CD14-positive monocyte (primary cell): Measurements from ENCODE around the gene PGLYRP2. TPM values are rescaled to one million over a fixed set of nuclear protein-coding genes. Genes with fewer than 3 reads are reported as not detected.

Experiments
- DNase-seq, 3 donors: peaks; one replicate each; pipeline ENCODE4 v3.0.0-alpha.2; 2011 to 2022
- H2AFZ ChIP-seq: 2 replicates; pipeline ENCODE4 v1.6.0; 2012; ENCODE audit warnings: mild to moderate bottlenecking, low read depth, low read length, inconsistent platforms; ENCODE audit not compliant: insufficient read depth, poor library complexity, severe bottlenecking
- H3K27ac ChIP-seq, 2 donors: 1 replicate in 1 of 2; 2 replicates in 1 of 2; pipeline ENCODE4 v1.5.1; 2012 to 2013; ENCODE audit warnings: low read length in 2 of 2, control low read depth in 1 of 2, inconsistent platforms in 1 of 2, low read depth in 1 of 2, mild to moderate bottlenecking in 1 of 2
- H3K27me3 ChIP-seq, 2 donors: one replicate each; pipeline versions ENCODE4 v1.6.0 to v1.6.1; 2011 to 2013; ENCODE audit warnings: low read length in 2 of 2; ENCODE audit not compliant: control insufficient read depth in 2 of 2, insufficient read depth in 2 of 2
- H3K36me3 ChIP-seq, 2 donors: replicated peaks in 1 of 2; 1 replicate in 1 of 2; 2 replicates in 1 of 2; pipeline versions ENCODE4 v1.5.1 to v1.6.1; 2012 to 2013; ENCODE audit warnings: low read length in 2 of 2, control low read depth in 1 of 2, inconsistent platforms in 1 of 2, mild to moderate bottlenecking in 1 of 2; ENCODE audit not compliant: insufficient read depth in 2 of 2, control insufficient read depth in 1 of 2
- H3K4me1 ChIP-seq, 2 donors: 1 replicate in 1 of 2; 2 replicates in 1 of 2; pipeline versions ENCODE4 v1.5.1 to v1.6.1; 2012 to 2013; ENCODE audit warnings: low read length in 2 of 2, control low read depth in 1 of 2, inconsistent platforms in 1 of 2, mild to moderate bottlenecking in 1 of 2, moderate library complexity in 1 of 2; ENCODE audit not compliant: insufficient read depth in 2 of 2, control insufficient read depth in 1 of 2
- H3K4me2 ChIP-seq: replicated peaks from 2 replicates; pipeline ENCODE3; 2012; ENCODE audit warnings: low read length, moderate library complexity, mild to moderate bottlenecking; ENCODE audit not compliant: poor library complexity, severe bottlenecking; ENCODE audit errors: extremely low read depth
- H3K4me3 ChIP-seq, 3 experiments: fragments of 200-600 bp in 1 of 3; sonication (generic) in 1 of 3; replicated peaks in 1 of 3; 1 replicate in 2 of 3; 2 replicates in 1 of 3; pipeline ENCODE4 v1.5.1; 2011 to 2013; ENCODE audit warnings: low read length in 3 of 3, mild to moderate bottlenecking in 3 of 3, control low read depth in 2 of 3, low read depth in 2 of 3, inconsistent platforms in 1 of 3, moderate library complexity in 1 of 3
- H3K79me2 ChIP-seq: 2 replicates; pipeline ENCODE4 v1.6.0; 2012; ENCODE audit warnings: mild to moderate bottlenecking, control low read depth, inconsistent platforms, low read length, moderate library complexity; ENCODE audit not compliant: insufficient read depth
- H3K9ac ChIP-seq: 2 replicates; pipeline ENCODE4 v1.6.0; 2017; ENCODE audit warnings: low read length, mild to moderate bottlenecking; ENCODE audit not compliant: insufficient read depth, poor library complexity, severe bottlenecking
- H3K9me3 ChIP-seq, 2 donors: replicated peaks in 1 of 2; 1 replicate in 1 of 2; 2 replicates in 1 of 2; pipeline versions ENCODE4 v1.5.1 to v1.6.1; 2012 to 2013; ENCODE audit warnings: low read length in 2 of 2, control low read depth in 1 of 2; ENCODE audit not compliant: control insufficient read depth in 1 of 2, insufficient read depth in 1 of 2
- H4K20me1 ChIP-seq: 2 replicates; pipeline ENCODE4 v1.6.0; 2012; ENCODE audit warnings: mild to moderate bottlenecking, low read length, control low read depth, moderate library complexity; ENCODE audit not compliant: insufficient read depth
- H3K27ac Mint-ChIP-seq, 7 donors: one replicate each; pipeline ENCODE4 v1.8.0; 2020; ENCODE audit warnings: mild to moderate bottlenecking in 7 of 7, mixed read lengths in 7 of 7, moderate library complexity in 6 of 7, inconsistent platforms in 2 of 7
- H3K27me3 Mint-ChIP-seq, 3 donors: one replicate each; pipeline ENCODE4 v1.8.0; 2021 to 2022; ENCODE audit warnings: low read depth in 3 of 3, mild to moderate bottlenecking in 3 of 3, mixed read lengths in 3 of 3, moderate library complexity in 3 of 3, inconsistent platforms in 1 of 3
- H3K36me3 Mint-ChIP-seq, 2 donors: one replicate each; pipeline ENCODE4 v1.8.0; 2020; ENCODE audit warnings: mixed read lengths in 2 of 2, inconsistent platforms in 1 of 2, mild to moderate bottlenecking in 1 of 2
- H3K4me1 Mint-ChIP-seq: one replicate; pipeline ENCODE4 v1.8.0; 2020; ENCODE audit warnings: mild to moderate bottlenecking, mixed read lengths
- H3K4me3 Mint-ChIP-seq, 2 donors: one replicate each; pipeline ENCODE4 v1.8.0; 2020; ENCODE audit warnings: mild to moderate bottlenecking in 2 of 2, mixed read lengths in 2 of 2, moderate library complexity in 1 of 2
- H3K9me3 Mint-ChIP-seq, 7 donors: one replicate each; pipeline ENCODE4 v1.8.0; 2020 to 2022; ENCODE audit warnings: mixed read lengths in 7 of 7, mild to moderate bottlenecking in 6 of 7, moderate library complexity in 6 of 7, inconsistent platforms in 2 of 7
- CTCF ChIP-seq: fragments of 200-600 bp; IDR thresholded peaks from one replicate; pipeline ENCODE4 v1.8.0; 2022; ENCODE audit warnings: antibody characterized with exemption, mild to moderate bottlenecking
- WGBS: methylation state at CpG from one replicate; pipeline ENCODE4 v1.1.5; 2013; ENCODE audit warnings: missing lambda C conversion rate; ENCODE audit not compliant: insufficient coverage; 5-methylcytosine and 5-hydroxymethylcytosine counted together
- intact Hi-C, 2 donors: fragments of 100-400 bp; cut with micrococcal nuclease; formaldehyde crosslinking; loops; one replicate each; pipeline versions ENCODE4 v1.15.0 to v1.15.1; 2023
- polyA plus RNA-seq, 3 donors: library from polyadenylated mRNA; depleted of rRNA in 1 of 3; unstranded in 2 of 3; stranded (reverse) in 1 of 3; fragments of 300-500 nt in 2 of 3; fragments of >200 nt in 1 of 3; fragmentation: Illumina TruSeq in 2 of 3; gene quantifications; 1 replicate in 2 of 3; 2 replicates in 1 of 3; pipeline ENCODE4 v1.2.3, GENCODE V29; 2012 to 2021

PGLYRP2 gene
- polyA plus RNA-seq, 3 donors, result 0.03 to 0.32 (median 0.15) TPM

- Histone ChIP-seq H3K27me3 (no peaks in the 10 kb centered on the region), H2AFZ (no peak overlapping the region), H3K9ac (no peak overlapping the region), H3K36me3 (peaks cover 69 to 85% of the 10 kb centered on the region in 2 donors), H3K27ac (no peak overlapping the region), H3K9me3 (no peaks in the 10 kb centered on the region), H3K4me3 (no peak overlapping the region), H3K4me2 (no peak overlapping the region), H4K20me1 (peaks cover 8% of the 10 kb centered on the region), H3K4me1 (no peaks in the 10 kb centered on the region), H3K79me2 (no peaks in the 10 kb centered on the region)
- Mint-ChIP-seq H3K27ac (no peak overlapping the region), H3K9me3 (peaks cover 0 to 9% (median 5%) of the 10 kb centered on the region in 7 donors), H3K27me3 (peaks cover 0 to 3% (median 0%) of the 10 kb centered on the region in 3 donors), H3K4me3 (no peak overlapping the region), H3K4me1 (no peaks in the 10 kb centered on the region), H3K36me3 (peaks cover 65 to 70% of the 10 kb centered on the region in 2 donors)
- no peak for TF ChIP-seq CTCF
- 95% methylated on average over 12 of the region's 14 CpGs for WGBS
- no peak for DNase-seq
- intact Hi-C loops, result no loop called here
Observed at GRCh38 chr19:15456441-15456840, 22.9 kb downstream of the PGLYRP2 start.

- H3K9me3 Mint-ChIP-seq, result peaks cover 0 to 9% (median 5%) of the 10 kb centered on the region in 7 donors
- Histone ChIP-seq H3K4me3 (no peak overlapping the region), H3K9me3 (no peaks in the 10 kb centered on the region), H3K4me1 (no peaks in the 10 kb centered on the region), H3K27ac (no peak overlapping the region), H3K4me2 (no peak overlapping the region), H4K20me1 (peaks cover 6% of the 10 kb centered on the region), H3K27me3 (no peaks in the 10 kb centered on the region), H3K9ac (no peak overlapping the region), H3K36me3 (peaks cover 65 to 84% of the 10 kb centered on the region in 2 donors), H2AFZ (no peak overlapping the region), H3K79me2 (no peaks in the 10 kb centered on the region)
- no peak overlapping the region for H3K27ac Mint-ChIP-seq
- intact Hi-C loops, result no loop called here
- 92% methylated on average over 4 of the region's 9 CpGs for WGBS
- no peak for DNase-seq
- H3K27me3 Mint-ChIP-seq, result peaks cover 0 to 4% (median 0%) of the 10 kb centered on the region in 3 donors
- no peak for TF ChIP-seq CTCF
- H3K4me3 Mint-ChIP-seq, result no peak overlapping the region
- peaks cover 61 to 68% of the 10 kb centered on the region in 2 donors for H3K36me3 Mint-ChIP-seq
- peaks cover under 1% of the 10 kb centered on the region for H3K4me1 Mint-ChIP-seq
Observed at GRCh38 chr19:15455996-15456395, 23.3 kb downstream of the PGLYRP2 start.
